Activated CD4-positive, alpha-beta memory T cell treated with anti-CD3 and anti-CD28 coated beads for 36 hours (primary cell): ENCODE measurements around the gene KHK. TPM values are rescaled to one million over a fixed set of nuclear protein-coding genes. Genes with fewer than 3 reads are reported as not detected.
"Not testable (repeated sequence)": the region's sequence is repeated elsewhere in the genome, so short reads cannot be mapped to it uniquely, and the experiment has no call there.

Source experiments
- CTCF ChIA-PET: fragments of 350-600 bp; sonication (Branson Sonifier 250); formaldehyde crosslinking; loops from one replicate; lab custom pipeline; 2021; ENCODE audit warnings: antibody characterized with exemption, inconsistent platforms; lab: Charles Lee
- POLR2A ChIA-PET: fragments of 350-600 bp; sonication (Branson Sonifier 250); formaldehyde crosslinking; loops from one replicate; lab custom pipeline; 2021; ENCODE audit warnings: antibody characterized with exemption; lab: Charles Lee
- DNase-seq: peaks from one replicate; pipeline ENCODE4 v3.0.0-alpha.2; 2020
- H3K27ac Mint-ChIP-seq: one replicate; pipeline ENCODE4 v1.8.0; 2021; ENCODE audit warnings: mixed read lengths
- H3K27me3 Mint-ChIP-seq: one replicate; pipeline ENCODE4 v1.8.0; 2021; ENCODE audit warnings: mixed read lengths
- H3K36me3 Mint-ChIP-seq: one replicate; pipeline ENCODE4 v1.8.0; 2021; ENCODE audit warnings: mixed read lengths
- H3K4me1 Mint-ChIP-seq: one replicate; pipeline ENCODE4 v1.8.0; 2021; ENCODE audit warnings: low read depth, mixed read lengths
- H3K4me3 Mint-ChIP-seq: one replicate; pipeline ENCODE4 v1.8.0; 2021; ENCODE audit warnings: mild to moderate bottlenecking, mixed read lengths
- H3K9me3 Mint-ChIP-seq: one replicate; pipeline ENCODE4 v1.8.0; 2021; ENCODE audit warnings: mixed read lengths
- intact Hi-C: fragments of 100-400 bp; cut with micrococcal nuclease; formaldehyde crosslinking; loops from one replicate; pipeline ENCODE4 v1.15.1; 2023
- total RNA-seq, 2 experiments: library from RNA; stranded (reverse); gene quantifications; one replicate each; pipeline ENCODE4 v1.2.3, GENCODE V29; 2021

The KHK gene
- total RNA-seq, 2 experiments from 2014 or later, result 12.7 to 13.3 TPM

GRCh38 chr2:27100036-27100435 lies 13.5 kb downstream of the KHK start:
- ChIA-PET POLR2A (no interaction called here), CTCF (interaction anchor here (0.7 to 8.0 kb wide), 8 partner anchors 15 to 203 kb away, joined by 3 to 82 read pairs (median 4); partner anchors contain the start of genes PREB and TRIM54)
- intact Hi-C loops, result no loop called here
- Mint-ChIP-seq H3K4me3 (no peak overlapping the region), H3K27ac (no peak overlapping the region), H3K9me3 (no peaks in the 10 kb centered on the region), H3K4me1 (peaks cover 9% of the 10 kb centered on the region), H3K36me3 (no peaks in the 10 kb centered on the region), H3K27me3 (no peaks in the 10 kb centered on the region)
- DNase-seq, result no peak

DNA sequence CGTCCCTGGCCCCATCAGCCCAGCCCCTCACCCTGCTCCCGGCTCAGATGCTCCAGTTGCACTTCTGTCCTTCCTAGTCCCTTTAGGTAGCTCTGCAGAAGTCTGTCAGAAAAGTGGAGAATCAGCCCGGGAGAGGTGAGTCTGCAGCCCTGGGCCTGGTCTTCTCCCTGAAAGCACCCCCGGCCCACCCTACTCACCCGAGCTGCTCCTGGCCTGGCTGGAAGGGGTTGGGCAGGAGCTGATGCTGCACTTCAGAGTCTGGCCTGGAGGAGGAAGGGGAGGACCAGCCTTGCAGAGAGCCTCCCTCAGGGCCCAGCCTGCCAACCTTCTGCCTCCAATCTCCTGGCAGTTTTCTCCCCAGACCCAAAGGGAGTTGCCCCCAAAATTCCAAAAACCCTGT lies 15.8 kb downstream of the KHK start:
- no peak for DNase-seq
- Mint-ChIP-seq H3K36me3 (no peaks in the 10 kb centered on the region), H3K27me3 (peaks cover 3% of the 10 kb centered on the region), H3K27ac (no peak overlapping the region), H3K4me1 (no peaks in the 10 kb centered on the region), H3K4me3 (no peak overlapping the region), H3K9me3 (no peaks in the 10 kb centered on the region)
- POLR2A ChIA-PET, result no interaction called here
- CTCF ChIA-PET, result interaction anchor here (8.0 kb wide), 1 partner anchor 179 kb away, joined by 82 read pairs; the partner anchor contains the start of gene TRIM54
- intact Hi-C loops, result no loop called here

- Mint-ChIP-seq H3K4me3 (no peak overlapping the region), H3K27me3 (peaks cover 3% of the 10 kb centered on the region), H3K9me3 (no peaks in the 10 kb centered on the region), H3K27ac (no peak overlapping the region), H3K4me1 (no peaks in the 10 kb centered on the region), H3K36me3 (no peaks in the 10 kb centered on the region)
- intact Hi-C loops, result no loop called here
- POLR2A ChIA-PET, result no interaction called here
- CTCF ChIA-PET, result interaction anchor here (0.6 to 1.3 kb wide), 3 partner anchors 64 to 143 kb away, joined by 3 read pairs; no protein-coding TSS in a partner anchor
- no peak for DNase-seq
Observed at GRCh38 chr2:27105981-27106380, 19.4 kb downstream of the KHK start.

GRCh38 chr2:27108221-27108620 lies 21.6 kb downstream of the KHK start:
- CTCF ChIA-PET, result interaction anchor here (1.2 kb wide), 1 partner anchor 146 kb away, joined by 3 read pairs; no protein-coding TSS in a partner anchor
- intact Hi-C loops, result no loop called here
- POLR2A ChIA-PET, result no interaction called here
- H3K36me3 Mint-ChIP-seq, result no peaks in the 10 kb centered on the region
- H3K9me3 Mint-ChIP-seq, result no peaks in the 10 kb centered on the region
- DNase-seq, result no peak
- H3K27ac Mint-ChIP-seq, result no peak overlapping the region
- H3K27me3 Mint-ChIP-seq, result peaks cover 3% of the 10 kb centered on the region
- no peak overlapping the region for H3K4me3 Mint-ChIP-seq
- H3K4me1 Mint-ChIP-seq, result no peaks in the 10 kb centered on the region

GRCh38 chr2:27109083-27109482 lies 22.5 kb downstream of the KHK start:
- intact Hi-C loops, result no loop called here
- H3K27ac Mint-ChIP-seq, result no peak overlapping the region
- no peaks in the 10 kb centered on the region for H3K9me3 Mint-ChIP-seq
- no peaks in the 10 kb centered on the region for H3K36me3 Mint-ChIP-seq
- ChIA-PET POLR2A (no interaction called here), CTCF (interaction anchor here (0.9 to 1.2 kb wide), 3 partner anchors 147 to 195 kb away, joined by 3 read pairs; no protein-coding TSS in a partner anchor)
- H3K4me1 Mint-ChIP-seq, result no peaks in the 10 kb centered on the region
- H3K4me3 Mint-ChIP-seq, result no peak overlapping the region
- peaks cover 3% of the 10 kb centered on the region for H3K27me3 Mint-ChIP-seq
- no peak for DNase-seq

DNA sequence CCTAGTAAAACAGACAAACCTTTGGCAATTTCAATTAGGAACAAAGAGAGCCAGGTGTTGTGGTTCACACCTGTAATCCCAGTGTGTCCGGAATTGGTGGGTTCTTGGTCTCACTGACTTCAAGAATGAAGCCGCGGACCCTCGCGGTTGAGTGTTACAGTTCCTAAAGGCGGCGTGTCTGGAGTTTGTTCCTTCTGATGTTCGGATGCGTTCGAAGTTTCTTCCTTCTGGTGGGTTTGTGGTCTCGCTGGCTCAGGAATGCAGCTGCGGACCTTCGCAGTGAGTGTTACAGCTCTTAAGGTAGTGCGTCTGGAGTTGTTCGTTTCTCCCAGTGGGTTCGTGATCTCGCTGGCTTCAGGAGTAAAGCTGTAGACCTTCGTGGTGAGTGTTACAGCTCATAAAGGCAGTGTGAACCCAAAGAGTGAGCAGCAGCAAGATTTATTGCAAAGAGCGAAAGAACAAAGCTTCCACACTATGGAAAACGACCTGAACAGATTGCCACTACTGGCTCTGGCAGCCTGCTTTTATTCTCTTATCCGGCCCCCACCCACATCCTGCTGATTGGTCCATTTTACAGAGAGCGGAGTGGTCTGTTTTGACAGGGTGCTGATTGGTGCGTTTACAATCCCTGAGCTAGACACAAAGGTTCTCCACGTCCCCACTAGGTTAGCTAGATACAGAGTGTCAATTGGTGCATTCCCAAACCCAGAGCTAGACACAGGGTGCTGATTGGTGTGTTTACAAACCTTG lies 24.2 kb downstream of the KHK start:
- H3K36me3 Mint-ChIP-seq, DNase-seq, CTCF ChIA-PET, H3K27me3 Mint-ChIP-seq, H3K27ac Mint-ChIP-seq, POLR2A ChIA-PET, H3K4me3 Mint-ChIP-seq, H3K9me3 Mint-ChIP-seq, intact Hi-C loops, H3K4me1 Mint-ChIP-seq: not testable (repeated sequence)

DNA sequence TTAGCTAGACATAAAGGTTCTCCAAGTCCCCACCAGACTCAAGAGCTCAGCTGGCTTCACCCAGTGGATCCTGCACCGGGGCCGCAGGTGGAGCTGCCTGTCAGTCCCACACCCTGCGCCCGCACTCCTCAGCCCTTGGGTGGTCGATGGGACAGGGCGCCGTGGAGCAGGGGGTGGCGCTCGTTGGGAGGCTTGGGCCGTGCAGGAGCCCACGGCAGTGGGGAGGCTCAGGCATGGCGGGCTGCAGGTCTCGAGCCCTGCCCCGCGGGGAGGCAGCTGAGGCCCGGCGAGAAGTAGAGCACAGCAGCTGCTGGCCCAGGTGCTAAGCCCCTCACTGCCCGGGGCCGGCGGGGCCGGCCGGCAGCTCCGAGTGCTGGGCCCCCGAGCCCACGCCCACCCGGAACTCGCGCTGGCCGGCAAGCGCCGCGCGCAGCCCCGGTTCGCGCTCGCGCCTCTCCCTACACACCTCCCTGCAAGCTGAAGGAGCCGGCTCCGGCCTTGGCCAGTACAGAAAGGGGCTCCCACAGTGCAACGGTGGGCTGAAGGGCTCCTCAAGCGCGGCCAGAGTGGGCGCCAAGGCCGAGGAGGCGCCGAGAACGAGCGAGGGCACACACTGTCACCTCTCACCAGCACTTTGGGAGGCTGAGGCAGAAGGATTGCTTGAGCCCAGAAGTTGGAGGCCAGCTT lies 25.0 kb downstream of the KHK start:
- CTCF ChIA-PET, result interaction anchor here (1.4 kb wide), 1 partner anchor 13 kb away, joined by 3 read pairs; no protein-coding TSS in a partner anchor

DNA sequence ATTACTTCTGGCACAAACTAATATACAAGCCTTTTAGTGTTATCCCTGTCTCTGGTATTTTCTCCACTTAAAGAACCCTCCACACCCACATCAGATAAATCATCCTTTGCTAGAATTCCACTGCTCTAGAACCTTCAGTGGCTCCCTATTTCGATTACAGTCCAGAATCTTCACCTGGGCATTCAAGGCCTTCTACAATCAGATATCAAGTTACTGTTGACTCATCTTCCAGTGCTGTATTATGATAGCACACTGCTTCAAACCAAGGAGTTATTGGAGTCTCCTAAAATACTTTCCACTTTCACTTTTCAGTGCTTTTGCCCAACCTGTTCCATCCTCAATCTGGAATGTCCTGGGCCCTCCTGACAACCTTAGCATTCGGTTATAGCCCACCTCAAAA lies 28.9 kb downstream of the KHK start:
- H3K9me3 Mint-ChIP-seq, result no peaks in the 10 kb centered on the region
- H3K4me3 Mint-ChIP-seq, result no peak overlapping the region
- DNase-seq, result no peak
- CTCF ChIA-PET, result interaction anchor here (1.0 kb wide), 1 partner anchor 187 kb away, joined by 4 read pairs; no protein-coding TSS in a partner anchor
- intact Hi-C loops, result no loop called here
- no peaks in the 10 kb centered on the region for H3K36me3 Mint-ChIP-seq
- POLR2A ChIA-PET, result no interaction called here
- H3K27ac Mint-ChIP-seq, result no peak overlapping the region
- H3K27me3 Mint-ChIP-seq, result peaks cover 25% of the 10 kb centered on the region
- H3K4me1 Mint-ChIP-seq, result peaks cover 12% of the 10 kb centered on the region

More for the DNA sequence above, 25.0 kb downstream of the KHK start:
- H3K27me3 Mint-ChIP-seq, DNase-seq, POLR2A ChIA-PET, H3K27ac Mint-ChIP-seq, H3K4me3 Mint-ChIP-seq, H3K9me3 Mint-ChIP-seq, H3K36me3 Mint-ChIP-seq, H3K4me1 Mint-ChIP-seq, intact Hi-C loops: not testable (repeated sequence)

DNA sequence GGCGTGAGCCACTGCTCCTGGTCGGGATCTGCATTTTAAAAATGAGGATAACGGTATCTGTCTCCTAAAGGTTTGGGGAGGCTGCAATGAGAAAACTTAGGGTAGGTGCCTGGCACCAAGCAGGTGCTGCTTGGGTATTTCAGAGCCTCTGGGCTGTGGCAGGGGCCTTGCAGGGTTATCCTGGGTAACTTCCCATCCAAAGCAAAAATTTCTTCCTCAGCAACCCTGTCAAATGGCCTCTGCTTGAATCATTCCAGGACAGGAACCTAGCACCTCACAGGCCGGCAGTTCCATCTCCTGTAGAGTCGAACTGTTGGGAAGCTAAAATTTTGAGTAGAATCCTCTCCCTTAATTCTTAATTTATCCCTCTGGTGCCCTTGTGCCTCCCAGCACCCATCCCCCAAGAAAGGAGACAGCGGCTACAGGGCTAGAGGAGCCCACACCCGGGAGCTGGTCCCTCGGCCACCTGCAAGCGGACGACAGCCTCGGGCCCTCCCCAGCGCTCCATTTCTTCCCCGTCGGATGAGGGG lies 31.5 kb downstream of the KHK start:
- H3K27ac Mint-ChIP-seq, result no peak overlapping the region
- ChIA-PET POLR2A (no interaction called here), CTCF (no interaction called here)
- H3K27me3 Mint-ChIP-seq, result peaks cover 28% of the 10 kb centered on the region
- peaks cover 14% of the 10 kb centered on the region for H3K4me1 Mint-ChIP-seq
- DNase-seq, result no peak
- no peaks in the 10 kb centered on the region for H3K36me3 Mint-ChIP-seq
- H3K4me3 Mint-ChIP-seq, result peak overlapping the region; percentile 23
- intact Hi-C loops, result no loop called here
- H3K9me3 Mint-ChIP-seq, result no peaks in the 10 kb centered on the region

DNA sequence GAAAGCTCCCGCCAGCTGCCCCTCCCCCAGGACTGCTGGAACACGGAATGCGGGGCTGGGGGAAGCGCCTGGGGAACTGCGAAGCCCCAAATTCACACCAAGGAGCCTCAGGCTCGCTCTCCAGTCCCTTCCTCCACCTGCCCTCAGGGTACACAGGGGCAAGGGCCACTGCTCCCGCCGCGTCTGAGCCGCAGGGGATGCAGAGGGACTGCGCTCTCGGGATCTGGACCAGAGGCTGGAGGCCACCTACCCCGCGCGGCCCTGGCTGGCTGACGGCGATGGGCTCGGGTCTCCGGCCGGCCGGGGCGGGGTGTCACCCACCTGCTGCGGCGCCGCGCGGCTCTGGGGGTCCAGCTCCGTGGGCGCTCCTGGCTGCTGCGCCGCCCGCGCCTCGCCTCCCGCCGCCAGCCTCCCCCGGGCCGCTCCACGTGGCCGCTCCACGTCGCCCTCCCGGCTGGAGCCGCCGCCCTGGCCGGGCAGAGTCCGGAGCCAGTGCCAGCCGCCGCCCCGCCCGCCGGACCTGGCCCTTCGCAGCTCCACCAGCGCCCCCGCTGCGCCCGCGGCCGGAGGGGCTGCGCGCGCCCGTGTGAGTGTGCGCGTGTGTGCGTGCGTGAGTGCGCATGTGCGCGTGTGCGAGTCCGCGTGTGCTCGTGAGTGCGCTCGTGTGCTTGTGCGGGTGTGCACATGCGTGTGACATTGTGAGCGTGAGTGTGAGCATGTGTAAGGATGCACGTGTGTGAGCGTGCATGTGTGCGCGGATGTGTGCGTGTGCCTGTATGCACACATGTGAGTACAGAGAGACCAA lies 32.2 kb downstream of the KHK start, which contains the start of gene CGREF1:
Gene CGREF1 (minus strand): TSS at position 604 of the 805 bp plus-strand sequence. CDS start 14,762 bp downstream, outside the sequence.
- CTCF ChIA-PET, result no interaction called here
- Mint-ChIP-seq H3K4me3 (peak within 1 kb of the TSS; percentile 75), H3K4me1 (peaks cover 18% of the 10 kb centered on the region), H3K36me3 (no peaks in the 10 kb centered on the region), H3K9me3 (no peaks in the 10 kb centered on the region), H3K27me3 (peaks cover 28% of the 10 kb centered on the region), H3K27ac (no peak within 1 kb of the TSS)
- POLR2A ChIA-PET, result interaction anchor here (1.0 kb wide), 1 partner anchor 15 kb away, joined by 4 read pairs; the partner anchor contains the start of gene PREB
- intact Hi-C loops, result no loop called here
- DNase-seq, result peak; percentile 19

DNA sequence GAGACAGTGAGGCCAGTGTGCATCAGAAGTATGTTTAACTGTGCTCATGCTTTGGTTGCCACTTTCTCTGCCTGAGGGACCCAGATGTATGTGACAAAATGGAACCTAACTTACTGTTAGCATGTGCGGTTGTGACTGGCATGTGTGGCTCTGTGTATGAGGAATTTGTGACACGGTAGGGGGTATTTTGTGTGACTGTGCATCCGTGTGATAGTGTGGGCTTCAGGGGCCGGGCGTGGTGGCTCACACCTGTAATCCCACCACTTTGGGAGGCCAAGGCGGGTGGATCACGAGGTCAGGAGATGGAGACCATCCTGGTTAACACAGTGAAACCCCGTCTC lies 32.7 kb downstream of the KHK start:
- intact Hi-C loops, DNase-seq, H3K9me3 Mint-ChIP-seq, CTCF ChIA-PET, H3K27ac Mint-ChIP-seq, H3K36me3 Mint-ChIP-seq: not testable (repeated sequence)
- H3K4me1 Mint-ChIP-seq, result peaks cover 18% of the 10 kb centered on the region
- POLR2A ChIA-PET, result interaction anchor here (1.0 kb wide), 1 partner anchor 15 kb away, joined by 4 read pairs; the partner anchor contains the start of gene PREB
- H3K27me3 Mint-ChIP-seq, result peaks cover 28% of the 10 kb centered on the region
- H3K4me3 Mint-ChIP-seq, result peak overlapping the region; percentile 75
